NCI-H526 (cell line): Measurements from ENCODE around the gene SSU72.
A peak's percentile ranks its signal among the peaks of the same experiment; 100 is the strongest.

Experiments used
- DNase-seq, 2 experiments: peaks; one replicate each; lab custom pipeline; 2025; lab: John Stamatoyannopoulos, UW

Gene SSU72

GRCh38 chr1:1574721-1575537 lies at the start of gene SSU72:
Gene SSU72, minus strand, starts transcription at chr1:1574863. Its CDS starts 306 bp downstream, at chr1:1574557.
- peak; percentile 83 to 94 for DNase-seq

- DNase-seq: no peak
These were observed 49.2 kb upstream of the SSU72 start for GRCh38 chr1:1623631-1624442.

- DNase-seq: no peak
These were observed 48.5 kb upstream of the SSU72 start for GRCh38 chr1:1623181-1623630.

- no peak for DNase-seq
These were observed 48.1 kb upstream of the SSU72 start for GRCh38 chr1:1622788-1623094.

GRCh38 chr1:1622010-1622787 lies 47.5 kb upstream of the SSU72 start:
- no peak for DNase-seq

- no peak for DNase-seq
These were observed 46.7 kb upstream of the SSU72 start for GRCh38 chr1:1621173-1622009.

GRCh38 chr1:1620433-1621139 lies 45.9 kb upstream of the SSU72 start:
- no peak for DNase-seq

GRCh38 chr1:1619917-1620361 lies 45.3 kb upstream of the SSU72 start:
- DNase-seq: peak in 1 of 2 experiments; percentile 40

GRCh38 chr1:1618396-1619068 lies 43.9 kb upstream of the SSU72 start:
- DNase-seq: no peak

- no peak for DNase-seq
These were observed 43.3 kb upstream of the SSU72 start for GRCh38 chr1:1617925-1618324.

GRCh38 chr1:1617516-1617915 lies 42.9 kb upstream of the SSU72 start:
- DNase-seq: no peak

GRCh38 chr1:1616838-1617237 lies 42.2 kb upstream of the SSU72 start:
- no peak for DNase-seq

GRCh38 chr1:1616045-1616790 lies 41.6 kb upstream of the SSU72 start:
- DNase-seq: peak in 1 of 2 experiments; percentile 54

- DNase-seq: peak; percentile 90 to 99
These were observed 40.8 kb upstream of the SSU72 start, which contains the start of gene MIB2 for GRCh38 chr1:1615256-1616044. Gene MIB2, plus strand, starts transcription at chr1:1615500. Its CDS starts 7,953 bp downstream, at chr1:1623453.

- DNase-seq: no peak
These were observed 40.2 kb upstream of the SSU72 start for GRCh38 chr1:1614954-1615255.

GRCh38 chr1:1614204-1614953 lies 39.7 kb upstream of the SSU72 start:
- no peak for DNase-seq

GRCh38 chr1:1613509-1614082 lies 38.9 kb upstream of the SSU72 start:
- no peak for DNase-seq

- DNase-seq: no peak
These were observed 37.4 kb upstream of the SSU72 start for GRCh38 chr1:1612104-1612400.
